Activated CD8-positive, alpha-beta memory T cell treated with anti-CD3 and anti-CD28 coated beads, Interleukin-2, amount 10 ng/mL, durations not matched to agents 7 days and 5 days (primary cell): ENCODE results near the gene LRRC7. TPM values are rescaled to one million over a fixed set of nuclear protein-coding genes. Genes with fewer than 3 reads are reported as not detected.
"Not testable (repeated sequence)": the region's sequence is repeated elsewhere in the genome, so short reads cannot be mapped to it uniquely, and the experiment has no call there.

ENCODE experiments used
- ATAC-seq: fragments of 150-1000 bp; cut with Tn5 transposase; one replicate; pipeline ENCODE4 v1.10.0; 2021; ENCODE audit warnings: moderate library complexity
- CTCF ChIA-PET: fragments of 350-600 bp; sonication (Branson Sonifier 250); formaldehyde crosslinking; loops from one replicate; lab custom pipeline; 2021; ENCODE audit warnings: antibody characterized with exemption; lab: Charles Lee
- DNase-seq: peaks from one replicate; pipeline ENCODE4 v3.0.0-alpha.2; 2020
- H3K27ac Mint-ChIP-seq: one replicate; pipeline ENCODE4 v1.8.0; 2021; ENCODE audit warnings: mild to moderate bottlenecking, mixed read lengths
- H3K27me3 Mint-ChIP-seq: one replicate; pipeline ENCODE4 v1.8.0; 2021; ENCODE audit warnings: mixed read lengths
- H3K36me3 Mint-ChIP-seq: one replicate; pipeline ENCODE4 v1.8.0; 2021; ENCODE audit warnings: mild to moderate bottlenecking, mixed read lengths
- H3K4me1 Mint-ChIP-seq: one replicate; pipeline ENCODE4 v1.8.0; 2021; ENCODE audit warnings: mixed read lengths
- H3K4me3 Mint-ChIP-seq: one replicate; pipeline ENCODE4 v1.8.0; 2021; ENCODE audit warnings: mild to moderate bottlenecking, moderate library complexity, mixed read lengths
- H3K9me3 Mint-ChIP-seq: one replicate; pipeline ENCODE4 v1.8.0; 2022; ENCODE audit warnings: low read depth, mixed read lengths
- total RNA-seq, 2 experiments: library from RNA; stranded (reverse); gene quantifications; one replicate each; pipeline ENCODE4 v1.2.3, GENCODE V29; 2021

The LRRC7 gene
- total RNA-seq, 2 experiments from 2014 or later = not detected

GRCh38 chr1:69688193-69688592 lies 120.5 kb downstream of the LRRC7 start:
- no peak for ATAC-seq
- no peak overlapping the region for H3K27ac Mint-ChIP-seq
- CTCF ChIA-PET = no interaction called here
- no peaks in the 10 kb centered on the region for H3K27me3 Mint-ChIP-seq
- no peak for DNase-seq
- no peaks in the 10 kb centered on the region for H3K4me1 Mint-ChIP-seq
- H3K36me3 Mint-ChIP-seq = no peaks in the 10 kb centered on the region
- no peak overlapping the region for H3K4me3 Mint-ChIP-seq
- peaks cover 4% of the 10 kb centered on the region for H3K9me3 Mint-ChIP-seq

GRCh38 chr1:69691179-69691578 lies 123.5 kb downstream of the LRRC7 start:
- CTCF ChIA-PET = no interaction called here

GRCh38 chr1:69693921-69694675 lies 126.4 kb downstream of the LRRC7 start:
- Mint-ChIP-seq H3K9me3 (peaks cover 25% of the 10 kb centered on the region), H3K27me3 (no peaks in the 10 kb centered on the region), H3K27ac (no peak overlapping the region), H3K36me3 (no peaks in the 10 kb centered on the region), H3K4me1 (no peaks in the 10 kb centered on the region), H3K4me3 (no peak overlapping the region)
- ATAC-seq = no peak
- CTCF ChIA-PET = no interaction called here
- no peak for DNase-seq

More at GRCh38 chr1:69691179-69691578, 123.5 kb downstream of the LRRC7 start:
- ATAC-seq (no peak), DNase-seq (no peak)
- H3K27me3 Mint-ChIP-seq = no peaks in the 10 kb centered on the region
- H3K9me3 Mint-ChIP-seq = peaks cover 8% of the 10 kb centered on the region
- H3K27ac Mint-ChIP-seq = no peak overlapping the region
- H3K4me1 Mint-ChIP-seq = no peaks in the 10 kb centered on the region
- no peak overlapping the region for H3K4me3 Mint-ChIP-seq
- no peaks in the 10 kb centered on the region for H3K36me3 Mint-ChIP-seq

GRCh38 chr1:69697340-69697739 lies 129.6 kb downstream of the LRRC7 start:
- no peak for ATAC-seq
- H3K27me3 Mint-ChIP-seq = no peaks in the 10 kb centered on the region
- no peak overlapping the region for H3K4me3 Mint-ChIP-seq
- CTCF ChIA-PET = no interaction called here
- no peak overlapping the region for H3K27ac Mint-ChIP-seq
- H3K4me1 Mint-ChIP-seq = no peaks in the 10 kb centered on the region
- peaks cover 23% of the 10 kb centered on the region for H3K9me3 Mint-ChIP-seq
- no peak for DNase-seq
- no peaks in the 10 kb centered on the region for H3K36me3 Mint-ChIP-seq

GRCh38 chr1:69700770-69701169 lies 133.0 kb downstream of the LRRC7 start:
- no peak for DNase-seq
- Mint-ChIP-seq H3K36me3 (no peaks in the 10 kb centered on the region), H3K27ac (no peak overlapping the region), H3K27me3 (no peaks in the 10 kb centered on the region), H3K4me1 (no peaks in the 10 kb centered on the region), H3K4me3 (no peak overlapping the region), H3K9me3 (peaks cover 17% of the 10 kb centered on the region)
- no peak for ATAC-seq
- CTCF ChIA-PET = no interaction called here

GRCh38 chr1:69702085-69702484 lies 134.4 kb downstream of the LRRC7 start:
- Mint-ChIP-seq H3K27ac (no peak overlapping the region), H3K27me3 (no peaks in the 10 kb centered on the region), H3K9me3 (peaks cover 11% of the 10 kb centered on the region), H3K4me1 (no peaks in the 10 kb centered on the region), H3K4me3 (no peak overlapping the region), H3K36me3 (no peaks in the 10 kb centered on the region)
- ATAC-seq (no peak), DNase-seq (no peak)
- CTCF ChIA-PET = no interaction called here

GRCh38 chr1:69706473-69706872 lies 138.8 kb downstream of the LRRC7 start:
- no peak for ATAC-seq
- CTCF ChIA-PET = no interaction called here
- Mint-ChIP-seq H3K36me3 (no peaks in the 10 kb centered on the region), H3K9me3 (no peaks in the 10 kb centered on the region), H3K4me3 (no peak overlapping the region), H3K27me3 (no peaks in the 10 kb centered on the region), H3K27ac (no peak overlapping the region), H3K4me1 (no peaks in the 10 kb centered on the region)
- no peak for DNase-seq

GRCh38 chr1:69707103-69707502 lies 139.4 kb downstream of the LRRC7 start:
- Mint-ChIP-seq H3K36me3 (no peaks in the 10 kb centered on the region), H3K27me3 (no peaks in the 10 kb centered on the region), H3K27ac (no peak overlapping the region), H3K4me1 (no peaks in the 10 kb centered on the region), H3K4me3 (no peak overlapping the region), H3K9me3 (no peaks in the 10 kb centered on the region)
- CTCF ChIA-PET = no interaction called here
- ATAC-seq = no peak
- DNase-seq = no peak

- CTCF ChIA-PET = no interaction called here
- DNase-seq (no peak), ATAC-seq (no peak)
- Mint-ChIP-seq H3K36me3 (no peaks in the 10 kb centered on the region), H3K9me3 (no peaks in the 10 kb centered on the region), H3K27ac (no peak overlapping the region), H3K27me3 (no peaks in the 10 kb centered on the region), H3K4me1 (no peaks in the 10 kb centered on the region), H3K4me3 (no peak overlapping the region)
These were observed 142.9 kb downstream of the LRRC7 start for GRCh38 chr1:69710484-69711189.

GRCh38 chr1:69711190-69711930 lies 143.6 kb downstream of the LRRC7 start:
- Mint-ChIP-seq H3K4me1 (no peaks in the 10 kb centered on the region), H3K27me3 (no peaks in the 10 kb centered on the region), H3K4me3 (no peak overlapping the region), H3K9me3 (no peaks in the 10 kb centered on the region), H3K27ac (no peak overlapping the region), H3K36me3 (no peaks in the 10 kb centered on the region)
- DNase-seq (no peak), ATAC-seq (no peak)
- CTCF ChIA-PET = no interaction called here

- DNase-seq, CTCF ChIA-PET, H3K36me3 Mint-ChIP-seq, H3K4me3 Mint-ChIP-seq, H3K27ac Mint-ChIP-seq, ATAC-seq, H3K9me3 Mint-ChIP-seq, H3K4me1 Mint-ChIP-seq, H3K27me3 Mint-ChIP-seq: not testable (repeated sequence)
These were observed 150.1 kb downstream of the LRRC7 start for GRCh38 chr1:69717834-69718233.

GRCh38 chr1:69728206-69728605 lies 160.5 kb downstream of the LRRC7 start:
- H3K27me3 Mint-ChIP-seq = no peaks in the 10 kb centered on the region
- ATAC-seq (no peak), DNase-seq (no peak)
- H3K4me3 Mint-ChIP-seq = no peak overlapping the region
- H3K27ac Mint-ChIP-seq = no peak overlapping the region
- CTCF ChIA-PET = interaction anchor here (1.3 kb wide), 1 partner anchor 10 kb away, joined by 4 read pairs; no protein-coding TSS in a partner anchor
- H3K9me3 Mint-ChIP-seq = peaks cover 7% of the 10 kb centered on the region
- H3K36me3 Mint-ChIP-seq = no peaks in the 10 kb centered on the region
- no peaks in the 10 kb centered on the region for H3K4me1 Mint-ChIP-seq

- H3K27me3 Mint-ChIP-seq = no peaks in the 10 kb centered on the region
- no peak overlapping the region for H3K4me3 Mint-ChIP-seq
- H3K4me1 Mint-ChIP-seq = no peaks in the 10 kb centered on the region
- no peak overlapping the region for H3K27ac Mint-ChIP-seq
- H3K9me3 Mint-ChIP-seq = peaks cover 3% of the 10 kb centered on the region
- no peaks in the 10 kb centered on the region for H3K36me3 Mint-ChIP-seq
- CTCF ChIA-PET = no interaction called here
- DNase-seq = no peak
- no peak for ATAC-seq
These were observed 165.3 kb downstream of the LRRC7 start for GRCh38 chr1:69733061-69733460.
